Fibroblast of villous mesenchyme (primary cell): Measurements from ENCODE around the gene FCN3. TPM values are rescaled to one million over a fixed set of nuclear protein-coding genes. Genes with fewer than 3 reads are reported as not detected.

Source experiments
- DNase-seq: peaks from one replicate; pipeline ENCODE4 v3.0.0-alpha.2; 2010; ENCODE audit warnings: low read depth
- H3K4me3 ChIP-seq: 2 replicates; pipeline ENCODE4 v1.5.1; 2011; ENCODE audit warnings: low read depth, mild to moderate bottlenecking, low read length
- CTCF ChIP-seq: IDR thresholded peaks from 2 replicates; pipeline ENCODE4 v1.5.1; 2012; ENCODE audit warnings: low read depth, mild to moderate bottlenecking, low read length; ENCODE audit not compliant: insufficient read depth
- total RNA-seq: library from RNA; depleted of rRNA; stranded (reverse); fragments of >200 nt; gene quantifications from 2 replicates; pipeline ENCODE4 v1.2.3, GENCODE V29; 2012

Gene FCN3
- total RNA-seq, 1 donor: not detected

- TF ChIP-seq CTCF: no peak
- no peak for DNase-seq
- H3K4me3 ChIP-seq: no peak overlapping the region
These were observed 24.8 kb upstream of the FCN3 start for GRCh38 chr1:27399251-27400025.

GRCh38 chr1:27398405-27399149, 24.0 kb upstream of the FCN3 start:
- no peak for TF ChIP-seq CTCF
- no peak for DNase-seq
- H3K4me3 ChIP-seq: no peak overlapping the region

DNA sequence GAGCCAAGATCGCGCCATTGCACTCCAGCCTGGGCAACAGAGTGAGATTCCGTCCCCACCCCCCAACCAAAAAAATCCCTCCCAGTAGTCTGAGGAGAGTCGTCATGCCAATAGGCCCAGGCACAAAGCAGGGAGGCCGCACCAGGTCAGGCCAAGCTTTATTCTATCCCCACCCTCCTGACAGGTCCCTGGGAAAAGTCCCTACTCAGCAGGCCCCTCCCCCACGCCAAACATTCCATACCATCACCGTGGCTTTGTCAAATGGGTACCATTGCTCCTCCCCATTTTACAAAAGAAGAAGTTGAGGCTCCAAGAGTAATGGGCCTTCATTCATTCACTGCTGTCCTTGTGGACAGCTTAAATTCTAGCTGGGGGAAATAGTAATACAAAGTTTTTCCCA, 23.1 kb upstream of the FCN3 start:
- TF ChIP-seq CTCF: no peak
- no peak for DNase-seq

DNA sequence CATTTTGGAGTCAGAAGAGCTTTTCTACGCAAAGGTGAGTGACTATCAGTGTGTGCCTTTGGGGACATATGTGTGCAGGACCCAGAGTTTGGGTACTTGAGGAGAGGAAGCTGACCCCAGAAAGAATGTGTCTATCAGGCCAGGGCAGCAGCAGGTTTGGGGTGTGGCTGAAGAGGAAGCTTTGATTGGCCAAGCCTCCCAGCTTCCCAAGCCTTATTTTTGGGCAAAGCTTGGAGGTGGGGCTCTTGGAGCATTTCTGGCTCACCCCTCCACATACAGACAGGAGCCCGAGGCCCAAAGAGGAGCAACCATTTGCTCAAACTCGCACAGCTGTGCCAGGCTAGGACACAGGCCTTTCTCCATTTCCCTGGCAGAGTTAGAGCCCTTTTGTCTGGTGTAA, 22.5 kb upstream of the FCN3 start:
- no peak for DNase-seq
- no peak for TF ChIP-seq CTCF
- H3K4me3 ChIP-seq: no peak overlapping the region

More for the DNA sequence above, 23.1 kb upstream of the FCN3 start:
- no peak overlapping the region for H3K4me3 ChIP-seq

DNA sequence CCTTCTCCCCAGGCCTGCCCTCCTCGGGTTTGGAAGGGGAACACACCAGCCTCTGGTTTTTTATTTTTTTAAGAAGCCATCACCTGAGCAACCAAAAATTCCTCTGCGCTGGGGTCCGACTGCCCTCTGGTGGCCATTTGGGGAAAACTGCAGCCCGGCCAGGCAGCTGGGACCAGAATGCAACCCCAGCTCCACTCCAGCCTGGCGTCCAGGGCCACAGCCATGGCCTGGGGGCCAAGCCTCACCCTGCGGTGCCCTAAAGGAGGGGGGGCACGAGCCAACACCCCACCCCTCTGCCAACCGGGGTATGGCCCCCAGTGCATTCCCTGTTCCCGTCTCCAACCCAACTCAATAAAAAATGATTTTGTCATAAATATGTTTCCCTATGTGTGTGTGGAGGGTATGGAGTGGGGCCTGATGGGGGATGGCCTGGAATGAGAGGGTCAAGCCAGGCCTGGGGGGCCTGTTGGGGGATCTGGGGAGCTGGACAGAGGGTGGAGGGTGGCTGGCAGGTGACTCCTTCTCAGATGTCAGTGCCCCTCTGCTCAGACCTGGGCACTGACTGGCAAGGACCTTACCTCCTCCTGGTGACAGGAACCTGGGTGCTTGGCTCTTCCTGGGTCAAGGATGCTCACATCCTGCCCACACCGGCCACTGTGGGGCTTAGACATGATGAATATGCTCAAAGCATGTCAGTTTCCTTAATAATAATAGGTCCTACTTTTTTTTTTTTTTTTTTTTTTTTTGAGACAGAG, 21.0 kb upstream of the FCN3 start:
- peak; percentile 94 for TF ChIP-seq CTCF
- peak; percentile 65 for DNase-seq
- no peak overlapping the region for H3K4me3 ChIP-seq

- H3K4me3 ChIP-seq: no peak overlapping the region
- DNase-seq: no peak
- no peak for TF ChIP-seq CTCF
These were observed 20.3 kb upstream of the FCN3 start for GRCh38 chr1:27394925-27395324.
